Stimulated activated CD4-positive, alpha-beta T cell treated with anti-CD3 and anti-CD28 coated beads, TNF-alpha, amount 100 ng/mL, for 1 hour (primary cell): ENCODE data around the gene BOD1.

Experiments used
- DNase-seq, 3 donors: peaks; one replicate each; pipeline ENCODE4 v3.0.0-alpha.2; 2020; ENCODE audit warnings: low read depth in 3 of 3, low spot score in 1 of 3

BOD1 gene

DNA sequence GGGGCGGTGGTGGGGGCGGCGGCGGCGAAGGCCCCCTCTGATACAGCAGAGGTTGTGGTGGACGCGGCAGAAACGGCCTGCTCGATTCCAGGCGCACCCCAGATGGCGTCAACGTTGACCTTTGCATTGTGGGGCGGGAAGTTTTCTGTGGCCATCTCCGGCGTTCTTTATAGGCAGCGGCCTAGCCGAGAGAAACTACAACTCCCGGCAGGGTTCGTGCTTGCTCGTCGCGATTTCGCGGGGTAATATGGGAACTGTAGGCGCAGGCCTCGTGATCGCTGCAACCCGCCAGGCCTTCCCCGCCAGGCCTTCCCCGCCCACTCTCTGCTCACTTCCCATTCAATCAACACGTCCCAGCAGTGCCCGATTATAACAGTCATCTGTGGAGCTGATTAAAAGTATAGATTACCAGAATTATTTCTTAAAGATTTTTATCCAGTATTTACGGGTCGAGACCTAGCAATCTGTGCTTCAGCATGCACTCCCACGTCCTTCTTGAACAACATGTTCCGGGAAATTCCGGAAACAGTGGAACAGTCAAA is at the start of gene BOD1:
TSS of gene BOD1 (minus strand) at position 74 of the 542 bp plus-strand sequence. CDS start 214 bp downstream, outside the sequence.
- DNase-seq = peak; percentile 81 to 88 (median 86)

DNA sequence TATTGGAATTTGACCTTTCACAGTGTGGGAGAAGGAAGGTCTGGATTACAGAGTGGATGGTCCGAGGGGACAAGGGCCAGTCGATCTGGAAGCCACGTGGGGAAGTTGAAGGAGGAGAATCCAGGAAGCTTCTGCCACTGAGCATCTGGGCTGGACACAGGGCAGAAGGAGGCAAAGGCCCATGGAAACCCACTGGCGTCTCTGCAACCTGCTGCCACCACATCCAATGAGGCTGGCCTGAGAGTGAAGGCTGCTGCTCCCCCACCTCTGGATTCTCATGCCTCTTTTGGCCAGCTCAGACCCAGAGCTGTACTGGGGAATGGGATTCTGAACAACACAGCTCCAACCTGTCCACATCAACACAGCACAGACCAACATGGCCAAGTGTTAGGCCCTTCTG is 48.9 kb upstream of the BOD1 start:
- no peak for DNase-seq

DNA sequence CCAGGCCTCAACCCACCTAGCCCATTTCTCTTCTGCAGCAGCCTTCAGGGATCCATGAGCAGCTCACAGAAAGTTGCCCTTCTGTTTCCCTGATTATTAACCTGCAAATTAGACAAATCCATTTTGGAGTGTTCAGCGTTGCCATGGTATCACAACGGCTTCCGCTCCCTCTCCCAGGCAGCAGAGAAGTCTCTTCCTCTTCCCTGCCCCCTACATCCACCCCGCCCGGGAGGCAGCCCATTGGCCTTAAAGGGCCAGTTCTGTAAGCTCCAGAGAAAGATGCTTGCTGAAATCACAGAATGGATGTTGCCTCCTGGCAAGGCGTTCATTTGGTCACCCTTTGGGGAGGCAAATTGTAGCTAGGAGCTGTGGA is 47.7 kb upstream of the BOD1 start:
- DNase-seq = no peak

DNA sequence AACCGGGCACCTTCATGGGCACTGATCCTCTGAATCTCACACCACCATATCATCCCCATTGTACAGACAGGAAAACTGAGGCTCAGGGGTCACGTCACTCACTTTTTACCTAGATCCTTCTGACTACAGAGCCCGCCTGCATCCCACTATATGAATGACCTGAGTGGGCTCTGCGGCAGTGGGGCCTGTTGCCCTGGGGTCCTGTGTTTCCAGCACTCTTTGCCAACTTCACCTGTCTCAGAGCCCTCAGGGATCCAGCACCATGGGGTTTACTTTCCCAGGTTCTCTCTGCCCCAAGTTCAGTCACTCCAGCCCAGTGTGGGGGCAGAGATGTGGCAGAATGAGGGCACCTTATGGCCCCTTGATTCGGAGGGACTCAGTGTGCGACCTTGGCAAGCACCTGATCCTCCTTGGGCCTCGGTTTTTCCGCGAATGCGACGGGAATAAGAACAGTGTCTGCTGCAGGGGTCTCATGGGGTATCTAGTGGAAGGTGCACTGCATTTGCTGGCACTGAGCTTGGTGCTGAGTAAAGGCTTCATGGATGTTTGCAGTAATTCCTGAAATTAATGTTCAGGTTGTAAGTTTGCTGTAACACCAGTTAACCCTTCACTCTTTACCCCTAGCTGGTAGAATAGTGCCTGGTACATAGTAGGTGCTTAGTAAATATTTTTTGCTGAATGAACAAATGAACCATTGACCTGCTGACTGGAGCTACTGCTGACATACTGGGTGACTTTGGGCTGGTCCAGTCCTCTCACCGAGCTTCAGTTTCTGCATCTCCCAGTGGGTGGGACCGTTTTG is 47.1 kb upstream of the BOD1 start:
- DNase-seq = no peak

DNA sequence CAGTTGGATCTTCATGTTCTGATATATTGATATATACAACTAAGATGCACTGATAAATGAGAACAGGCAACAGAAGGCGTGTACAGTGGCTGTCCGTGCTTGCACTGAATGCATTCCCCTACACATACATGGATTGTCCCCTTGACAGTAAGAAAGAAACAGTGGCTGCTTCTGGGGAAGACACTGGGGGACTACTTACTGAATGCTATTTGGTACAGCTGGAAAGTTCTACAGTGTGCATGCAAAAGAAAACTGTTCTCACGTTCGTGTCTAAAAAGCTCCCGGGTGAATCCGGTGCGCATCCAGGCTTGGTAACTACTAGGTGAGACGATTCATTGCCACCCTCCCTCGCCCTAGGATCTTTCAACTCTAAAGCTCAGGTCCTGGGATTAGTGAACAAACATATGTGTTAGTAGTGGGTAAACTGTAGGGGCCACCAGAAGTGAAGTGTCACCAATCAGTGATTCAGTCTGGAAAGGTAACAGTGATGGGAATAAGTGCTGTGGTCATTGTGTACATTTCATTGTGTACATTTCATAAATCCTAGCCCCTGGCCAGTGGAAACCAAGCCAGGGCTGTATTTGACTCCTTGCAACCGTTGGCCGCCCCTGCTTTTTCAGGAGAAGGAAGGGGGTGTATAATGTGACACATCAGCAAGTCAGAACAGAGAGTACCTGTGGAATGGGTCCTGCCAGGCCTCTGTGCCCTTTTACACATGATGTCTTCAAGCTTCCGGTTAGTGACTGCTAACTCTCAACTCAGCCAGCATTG is 46.3 kb upstream of the BOD1 start:
- no peak for DNase-seq

DNA sequence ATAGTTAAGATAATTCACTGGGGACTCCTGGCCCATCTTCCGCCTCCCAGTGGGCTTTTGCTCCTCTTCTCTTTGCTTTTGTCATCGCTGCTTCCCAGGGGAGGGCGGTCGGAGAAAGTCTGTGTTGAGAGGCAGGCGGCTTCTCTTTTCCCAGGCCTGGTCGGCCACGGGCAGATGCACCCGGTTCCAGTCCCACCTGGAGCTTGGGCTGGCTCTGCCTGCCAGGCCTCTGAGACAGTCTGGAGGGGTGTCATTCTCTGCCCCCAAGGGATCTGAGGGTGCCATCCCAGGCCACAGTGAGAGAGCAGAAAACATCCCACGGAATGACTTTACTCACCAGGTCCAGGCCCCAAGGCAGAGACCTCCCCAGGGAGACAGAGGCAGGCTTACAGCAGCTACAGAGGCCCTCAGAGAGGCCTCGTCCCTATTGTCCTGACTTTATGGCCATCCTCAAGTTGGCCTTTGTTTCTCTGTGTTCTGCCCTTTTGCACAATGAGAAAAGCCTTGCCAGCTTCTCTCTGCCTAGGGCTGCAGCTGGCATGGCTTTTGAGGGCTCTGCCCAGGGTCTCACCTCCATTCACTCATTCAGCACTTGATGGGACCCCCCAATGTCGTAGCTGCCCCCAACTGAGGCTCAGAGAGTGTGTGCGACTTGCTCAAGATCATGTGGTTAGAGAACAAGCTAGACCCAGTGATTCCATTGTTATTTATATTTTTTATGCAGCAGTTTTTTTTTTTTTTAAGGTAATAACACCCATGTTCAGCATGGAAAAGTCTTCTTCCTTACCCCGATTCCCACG is 44.2 kb upstream of the BOD1 start:
- DNase-seq = no peak

DNA sequence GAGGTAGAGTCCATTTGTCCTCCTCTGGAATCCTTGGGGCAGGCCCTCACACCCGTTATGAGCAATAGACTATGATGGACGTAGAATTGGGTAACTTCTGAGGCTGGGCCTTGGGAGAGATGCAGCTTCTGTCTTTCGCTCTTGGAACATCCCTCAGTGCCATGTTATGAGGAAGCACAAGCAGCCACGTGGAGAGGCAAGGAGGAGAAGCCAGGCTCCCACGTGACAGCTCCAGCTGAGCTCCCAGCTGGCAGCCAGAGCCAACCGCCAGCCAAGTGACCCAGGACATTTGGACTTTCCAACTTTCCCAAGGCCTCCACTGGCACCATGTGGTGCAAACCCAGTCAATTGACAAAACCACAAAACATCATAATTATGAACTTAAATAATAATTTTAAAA is 43.0 kb upstream of the BOD1 start:
- DNase-seq = no peak

DNA sequence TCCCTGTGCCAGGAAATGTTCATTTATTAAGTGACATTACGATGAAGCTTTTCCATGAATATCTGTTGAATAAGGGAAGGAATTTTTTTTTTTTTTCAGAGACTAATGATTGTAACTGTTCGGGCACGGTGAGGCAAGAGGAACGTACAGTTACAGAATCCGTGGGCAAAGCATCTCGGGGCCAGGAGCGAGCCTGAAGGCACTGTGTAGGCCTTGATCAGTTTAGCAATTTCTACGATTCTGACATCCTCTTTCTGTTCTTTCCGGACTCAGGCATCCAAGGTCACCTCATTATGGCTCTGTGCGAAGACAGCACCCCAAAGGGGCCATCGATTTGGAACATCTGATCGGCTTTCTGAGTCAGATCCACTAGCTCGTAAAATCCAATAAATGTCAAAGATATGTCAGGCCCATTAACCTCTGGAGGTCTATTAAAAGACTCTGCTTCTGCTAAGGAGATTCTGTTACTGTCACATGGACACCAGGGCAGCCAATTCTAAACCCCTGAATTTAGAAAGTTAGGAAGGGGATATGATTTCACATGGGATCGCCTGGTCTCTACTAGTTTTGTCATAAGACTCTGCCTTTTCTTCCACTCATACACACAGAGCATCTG is 41.4 kb upstream of the BOD1 start:
- DNase-seq = no peak

DNA sequence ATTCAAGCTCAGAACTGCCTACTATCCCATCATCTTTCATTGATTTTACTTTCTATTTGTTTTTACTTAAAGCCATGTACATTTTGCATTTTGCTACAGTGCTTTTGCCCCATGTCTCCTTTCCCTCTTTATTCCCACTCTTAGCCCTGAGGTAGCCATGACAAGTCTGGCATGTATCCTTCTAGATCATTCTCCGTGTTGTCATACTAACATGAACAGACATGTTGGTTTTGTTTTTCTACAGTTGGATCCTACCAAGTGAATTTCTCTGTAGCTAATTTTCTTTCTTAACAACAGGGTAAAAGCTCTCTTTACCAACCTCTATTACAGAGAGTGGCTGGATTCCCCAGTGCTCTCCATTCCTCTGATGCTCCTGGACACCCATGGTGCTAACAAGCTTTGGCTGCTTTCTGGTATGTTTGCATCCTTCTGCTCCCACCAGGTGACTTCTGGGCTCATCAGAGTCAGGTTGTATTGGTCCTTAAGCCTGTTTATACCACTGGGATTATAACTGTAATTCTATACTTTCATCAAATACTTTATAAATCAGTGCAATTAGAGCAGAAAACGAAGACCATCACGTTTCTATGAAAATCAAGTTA is 38.8 kb upstream of the BOD1 start:
- DNase-seq = no peak

DNA sequence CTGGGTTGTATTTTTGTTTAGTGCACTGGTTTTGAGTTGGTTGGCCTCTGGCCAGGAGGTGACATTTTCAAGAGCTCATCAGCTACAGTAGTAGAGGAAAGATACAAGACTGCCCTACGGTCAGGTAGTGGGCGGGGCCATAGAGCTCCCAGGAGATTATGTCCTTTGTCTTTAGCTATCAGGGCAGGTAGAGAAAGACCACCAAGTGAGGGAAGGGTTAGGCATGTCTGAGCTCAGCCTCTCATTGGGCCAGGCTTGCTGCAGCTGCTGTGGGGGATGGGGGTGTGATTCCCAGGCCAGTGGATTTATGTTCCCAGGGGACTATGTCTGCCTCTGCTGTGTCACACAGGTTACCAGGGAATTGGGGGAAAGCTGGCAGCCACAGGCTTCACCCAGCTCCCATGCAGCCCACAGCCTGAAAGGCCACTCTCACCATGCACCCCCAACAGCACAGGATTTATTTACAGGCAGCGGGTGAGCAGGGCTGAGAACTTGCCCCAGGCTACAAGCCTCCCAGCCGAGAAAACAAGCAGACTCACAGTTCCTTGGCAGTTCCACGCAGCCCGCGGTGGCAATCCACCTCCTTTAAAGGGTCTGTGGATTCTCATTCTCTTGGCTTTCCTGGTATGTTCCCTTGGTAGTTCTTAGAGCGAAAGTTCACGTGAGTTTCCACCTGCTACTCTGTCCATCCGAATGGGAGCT is 37.5 kb upstream of the BOD1 start:
- no peak for DNase-seq

DNA sequence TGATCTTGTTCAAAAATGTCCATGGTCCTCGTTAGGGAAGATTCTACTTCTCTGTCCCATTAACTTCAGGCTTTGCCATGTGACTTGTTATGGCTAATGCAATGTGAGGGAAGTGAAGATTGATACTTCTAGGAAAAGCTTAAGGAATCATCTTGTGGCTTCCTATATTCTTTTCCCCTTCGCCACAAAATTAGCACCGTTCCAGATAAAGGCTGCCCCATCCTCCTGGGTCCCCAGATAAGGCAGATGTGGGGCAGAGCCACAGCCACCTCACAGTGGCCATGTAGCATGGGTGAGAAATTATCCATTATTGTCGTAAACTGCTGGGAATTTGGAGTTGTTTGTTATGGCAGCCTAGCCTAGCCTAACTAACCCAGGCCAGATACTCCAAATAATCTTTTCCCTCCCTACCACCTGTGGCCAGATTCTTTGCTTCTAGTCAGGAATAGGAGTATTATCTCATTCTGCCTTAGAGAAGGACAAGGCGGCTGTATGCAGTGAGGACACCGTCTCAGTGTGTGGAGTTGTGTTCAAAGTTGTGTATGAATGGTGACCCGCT is 31.9 kb upstream of the BOD1 start:
- DNase-seq = no peak

DNA sequence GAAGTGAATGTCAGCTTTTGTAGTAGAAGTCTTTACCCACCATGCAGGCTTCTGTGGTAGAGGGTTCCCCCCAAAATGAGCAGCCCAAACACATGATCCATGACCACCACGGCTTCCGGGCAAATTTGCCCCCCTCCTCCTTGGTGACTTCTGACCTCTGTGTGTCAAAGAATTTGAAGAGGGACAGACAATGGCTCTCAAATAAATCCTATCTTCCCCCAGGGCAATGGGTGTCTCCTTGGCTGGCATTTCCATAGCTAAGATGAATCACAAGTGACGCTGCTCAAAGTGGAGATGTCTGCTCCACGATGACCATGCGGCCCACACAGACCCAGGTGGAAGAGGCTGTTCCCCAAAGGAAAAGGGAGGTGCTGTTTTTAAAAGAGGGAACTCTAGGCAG is 30.2 kb upstream of the BOD1 start:
- no peak for DNase-seq

DNA sequence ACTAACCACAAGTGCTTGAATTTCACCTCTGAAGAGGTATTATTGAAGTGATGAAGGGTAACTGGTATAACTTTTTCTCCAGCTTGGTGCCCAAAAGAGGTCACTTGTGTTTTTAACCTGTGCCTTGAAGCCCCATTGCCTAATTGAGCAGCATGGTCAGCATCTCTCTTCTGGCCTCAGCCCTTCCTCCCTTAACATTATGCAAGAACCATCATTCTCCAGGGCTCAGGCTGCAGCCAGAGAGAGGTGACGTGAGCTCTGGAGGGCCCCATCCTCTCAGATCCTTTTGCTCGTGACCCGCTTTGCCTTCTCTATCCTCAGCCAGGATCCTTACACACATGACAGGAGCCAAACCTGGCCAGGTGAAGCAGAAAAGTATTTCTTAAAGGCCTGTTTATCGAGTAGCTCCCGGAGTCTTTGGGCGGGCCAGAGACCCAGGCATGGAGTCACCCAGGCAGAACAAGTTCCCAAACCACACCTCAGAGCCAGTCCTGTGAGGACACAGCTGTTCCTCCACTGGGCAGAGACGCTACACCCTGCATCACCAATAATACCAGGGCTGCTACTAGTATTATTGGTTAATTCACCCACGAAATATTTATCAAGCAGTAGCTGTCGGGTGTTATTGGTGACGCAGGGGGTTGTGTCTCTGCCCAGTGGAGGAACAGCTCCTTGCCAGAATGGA is 29.6 kb upstream of the BOD1 start:
- no peak for DNase-seq

DNA sequence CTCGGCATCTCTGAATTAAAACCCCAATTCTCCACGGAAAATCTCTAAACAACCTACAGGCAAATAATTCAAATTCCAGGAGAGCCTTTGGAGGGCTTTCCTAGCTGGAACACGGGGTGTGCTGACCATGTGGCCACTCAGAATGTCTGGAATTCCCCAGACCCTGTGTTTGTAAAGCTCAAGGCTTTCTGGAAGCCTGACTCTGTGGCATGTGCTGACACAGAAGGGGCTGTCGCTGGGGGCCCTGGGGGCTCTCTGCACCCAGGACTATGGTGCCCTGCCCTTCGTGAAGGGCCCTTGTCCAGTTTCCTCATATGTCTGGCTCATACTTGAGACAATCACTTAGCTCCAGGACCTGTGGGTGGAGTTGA is 29.0 kb upstream of the BOD1 start:
- no peak for DNase-seq

DNA sequence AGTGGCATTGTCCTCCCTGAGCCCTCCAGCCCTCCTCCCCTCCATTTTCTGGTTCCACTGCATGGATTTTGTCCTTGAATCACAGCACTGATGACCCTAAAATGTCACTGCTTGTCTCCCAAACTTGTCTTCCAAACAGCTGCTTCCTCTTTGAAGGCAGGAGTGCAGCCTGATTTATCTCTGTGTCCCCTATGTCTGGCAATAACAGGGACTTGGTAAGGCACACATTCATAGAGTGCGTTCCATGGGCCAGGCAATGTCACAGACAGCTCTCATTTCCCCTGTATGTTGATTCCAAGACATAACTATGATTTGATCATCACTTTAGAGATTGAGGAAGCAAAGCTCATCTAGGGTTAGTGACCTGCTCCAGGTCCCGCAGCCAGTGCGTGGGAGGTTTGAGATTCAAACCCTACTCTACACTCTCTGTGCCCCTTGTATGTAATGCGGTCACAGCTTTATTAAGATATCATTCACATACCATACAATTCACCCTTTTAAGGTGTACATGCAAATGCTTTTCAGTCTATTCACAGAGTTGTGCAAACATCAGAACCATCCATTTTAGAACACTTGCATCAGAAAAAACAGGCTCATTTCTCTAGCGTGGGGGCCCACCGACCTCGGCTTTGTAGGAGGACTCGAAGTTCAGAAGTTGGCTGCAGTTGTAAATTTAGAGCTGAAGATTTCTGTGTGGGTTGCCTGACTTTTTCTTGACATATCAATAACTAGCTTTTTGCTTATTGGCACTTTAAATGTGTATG is 28.4 kb upstream of the BOD1 start:
- DNase-seq = no peak

DNA sequence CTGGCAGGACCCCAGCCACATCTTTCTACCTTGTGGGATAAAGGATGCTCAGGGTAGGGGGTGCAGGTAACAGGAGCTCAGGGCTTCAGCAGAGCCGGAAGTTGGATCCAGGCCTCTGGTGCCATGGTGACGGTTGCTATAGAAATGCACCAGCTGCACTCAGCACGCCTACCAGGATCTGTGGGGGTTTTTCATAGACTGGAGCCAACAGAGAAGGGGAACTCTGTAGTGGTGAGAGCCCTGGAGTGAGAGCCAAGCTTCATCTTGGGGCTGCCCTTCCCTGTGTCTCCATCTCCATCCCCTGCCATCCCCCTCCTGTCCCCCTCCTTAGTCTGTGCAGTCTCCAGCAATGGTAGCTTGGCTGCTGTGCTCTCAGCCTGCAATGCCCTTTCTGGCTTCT is 27.5 kb upstream of the BOD1 start:
- DNase-seq = no peak

DNA sequence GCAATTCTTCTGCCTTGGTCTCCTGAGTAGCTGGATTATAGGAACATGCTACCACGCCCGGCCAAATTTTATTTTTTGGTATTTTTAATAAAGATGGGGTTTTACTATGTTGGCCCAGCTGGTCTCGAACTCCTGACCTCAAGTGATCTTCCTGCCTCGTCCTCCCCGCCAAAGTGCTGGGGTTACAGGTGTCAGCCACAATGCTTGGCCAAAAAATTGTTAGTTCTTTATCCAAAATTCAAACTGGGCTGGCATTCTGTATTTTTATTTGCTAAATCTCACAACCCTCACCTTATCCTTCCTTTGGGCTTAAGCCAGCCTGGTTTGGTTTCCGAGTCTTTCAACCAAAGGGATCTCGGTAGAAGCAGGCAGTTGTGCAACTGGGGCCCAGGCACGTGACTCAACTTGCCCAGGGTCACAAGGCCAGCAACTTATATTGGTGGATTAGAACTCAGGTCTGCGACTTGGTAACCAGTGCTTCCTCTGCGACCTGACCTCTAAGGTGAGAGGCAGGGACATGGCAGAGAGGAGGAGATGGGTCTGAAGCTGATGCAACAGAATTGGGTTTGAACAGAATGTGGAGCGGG is 26.5 kb upstream of the BOD1 start:
- DNase-seq = no peak

DNA sequence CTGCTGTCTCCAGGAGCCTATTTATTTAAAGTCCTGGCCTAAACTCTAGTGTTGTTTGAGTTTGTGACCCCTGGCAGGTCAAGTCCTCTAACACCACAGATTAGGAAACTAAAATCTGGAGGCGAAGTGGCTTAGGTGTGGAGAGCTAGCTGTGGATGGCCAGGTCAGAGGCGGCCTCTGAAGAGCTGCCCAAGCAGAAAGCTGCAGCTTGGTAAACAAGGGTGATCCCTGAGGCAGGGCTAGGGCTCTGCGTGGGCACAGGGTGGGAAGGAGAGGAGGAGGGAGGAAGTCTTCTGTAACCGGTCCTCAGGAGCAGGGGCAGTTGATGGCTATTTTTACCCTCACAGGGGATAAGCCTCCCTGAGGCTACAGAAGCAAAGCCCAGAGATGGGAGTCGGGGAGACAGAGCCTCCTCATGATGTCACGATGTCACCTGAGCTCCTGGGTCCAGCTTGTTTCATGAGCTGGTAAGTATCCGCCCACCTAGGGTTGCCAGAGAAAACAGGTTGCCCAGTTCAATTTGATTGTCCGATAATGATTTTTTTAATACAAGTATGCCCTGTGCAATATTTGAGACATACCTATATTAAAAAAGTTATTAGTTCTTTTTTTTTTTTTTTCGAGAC is 25.9 kb upstream of the BOD1 start:
- DNase-seq = no peak
